Ishikawa (cell line): ENCODE data around the gene CLMN.

Experiments used
- CEBPB ChIP-seq: IDR thresholded peaks from 2 replicates; pipeline ENCODE4 v1.6.1; 2012
- CREB1 ChIP-seq: IDR thresholded peaks from 2 replicates; pipeline ENCODE4 v1.6.1; 2012; ENCODE audit warnings: low read depth
- EGR1 ChIP-seq: IDR thresholded peaks from 2 replicates; pipeline ENCODE4 v1.6.1; 2012
- EP300 ChIP-seq: IDR thresholded peaks from 2 replicates; pipeline ENCODE4 v1.6.1; 2012; ENCODE audit warnings: borderline replicate concordance
- FOXM1 ChIP-seq: IDR thresholded peaks from 2 replicates; pipeline ENCODE4 v1.6.1; 2012; ENCODE audit warnings: low read depth, borderline replicate concordance
- MAX ChIP-seq: IDR thresholded peaks from 2 replicates; pipeline ENCODE4 v1.6.1; 2012
- NFIC ChIP-seq: IDR thresholded peaks from 2 replicates; pipeline ENCODE4 v1.6.1; 2012
- RAD21 ChIP-seq: IDR thresholded peaks from 2 replicates; pipeline ENCODE4 v1.6.1; 2012; ENCODE audit warnings: low read depth
- TAF1 ChIP-seq: IDR thresholded peaks from 2 replicates; pipeline ENCODE4 v1.6.1; 2012; ENCODE audit warnings: low read depth, mild to moderate bottlenecking
- TCF12 ChIP-seq: IDR thresholded peaks from 2 replicates; pipeline ENCODE4 v1.6.1; 2012; ENCODE audit warnings: low read depth
- TEAD4 ChIP-seq: IDR thresholded peaks from 2 replicates; pipeline ENCODE4 v1.6.1; 2012
- YY1 ChIP-seq: IDR thresholded peaks from 2 replicates; pipeline ENCODE4 v1.6.1; 2012; ENCODE audit warnings: low read depth
- ZBTB7A ChIP-seq: IDR thresholded peaks from 2 replicates; pipeline ENCODE4 v1.6.1; 2012; ENCODE audit warnings: low read depth
- TF ChIP-seq, protein P1 (sequence below): IDR thresholded peaks from 2 replicates; pipeline ENCODE4 v1.6.1; 2012
- TF ChIP-seq, protein P2 (sequence below): IDR thresholded peaks from 2 replicates; pipeline ENCODE4 v1.6.1; 2012; ENCODE audit warnings: low read depth, mild to moderate bottlenecking

Gene CLMN

DNA sequence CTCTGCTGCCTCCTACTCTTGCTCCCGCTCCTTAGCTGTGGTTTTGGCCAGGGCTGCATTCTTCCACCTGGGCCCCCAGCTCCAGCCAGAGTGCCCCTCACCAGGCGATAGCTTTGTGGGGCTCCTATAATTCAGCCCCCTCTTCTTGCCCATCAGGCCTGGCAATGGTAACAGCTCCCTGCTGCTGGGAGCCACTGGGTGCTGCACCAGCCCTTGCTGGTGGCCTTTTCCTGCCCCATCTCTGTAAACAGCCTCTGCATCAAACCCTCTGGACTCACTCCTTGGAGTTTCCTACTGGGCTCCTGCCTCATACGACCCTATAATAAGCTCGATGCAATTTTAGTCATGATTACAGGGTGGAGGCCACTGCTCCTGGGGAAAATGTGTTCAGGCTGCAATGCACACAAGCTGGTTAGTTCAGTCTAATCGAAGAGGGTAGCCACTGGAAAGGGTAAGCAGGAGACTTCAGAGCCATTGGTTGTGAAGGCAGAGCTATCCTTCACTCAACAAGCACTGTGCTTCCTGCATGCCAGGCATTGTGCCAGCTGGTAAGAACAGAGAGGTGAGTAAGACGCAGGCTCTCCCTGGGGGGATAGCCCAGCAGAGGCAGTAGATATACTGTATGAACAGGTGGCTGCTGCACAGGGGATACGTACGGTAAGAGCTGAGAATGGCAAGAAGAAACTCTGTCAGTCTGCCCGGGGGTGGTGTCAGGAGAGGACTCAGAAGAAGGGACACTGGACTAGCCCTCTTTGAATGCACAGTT, 24.7 kb downstream of the CLMN start:
- no peak for TF ChIP-seq EGR1
- 0 out of 2 replicates have a peak, but pooled peaks have one; percentile 24 for TF ChIP-seq NFIC

DNA sequence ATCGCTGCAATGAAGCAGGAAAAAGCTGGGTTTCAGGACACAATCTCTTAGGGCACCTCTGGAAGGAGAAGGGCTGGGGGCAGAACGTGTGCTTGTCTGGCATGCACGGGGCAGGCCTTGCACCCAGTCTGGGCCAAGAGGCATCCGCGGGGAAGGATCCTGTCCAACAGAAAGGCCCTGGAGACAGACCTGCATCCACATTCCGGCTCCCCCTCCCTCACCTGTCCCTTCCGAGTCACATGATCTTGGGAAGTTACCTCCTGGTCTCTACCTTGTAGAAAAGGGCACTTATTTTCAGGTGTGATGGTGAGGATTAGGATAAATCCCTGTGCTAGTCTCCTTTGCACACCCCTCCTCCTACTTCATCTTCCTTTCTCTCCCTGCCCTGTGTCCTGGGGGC, 25.4 kb downstream of the CLMN start:
- TF ChIP-seq CREB1 (no peak), TEAD4 (no peak), FOXM1 (no peak), CEBPB (no peak), YY1 (no peak), EP300 (no peak), TCF12 (no peak), MAX (no peak), RAD21 (no peak), EGR1 (no peak), TAF1 (no peak), NFIC (no peak)
- TF ChIP-seq, protein P1, sequence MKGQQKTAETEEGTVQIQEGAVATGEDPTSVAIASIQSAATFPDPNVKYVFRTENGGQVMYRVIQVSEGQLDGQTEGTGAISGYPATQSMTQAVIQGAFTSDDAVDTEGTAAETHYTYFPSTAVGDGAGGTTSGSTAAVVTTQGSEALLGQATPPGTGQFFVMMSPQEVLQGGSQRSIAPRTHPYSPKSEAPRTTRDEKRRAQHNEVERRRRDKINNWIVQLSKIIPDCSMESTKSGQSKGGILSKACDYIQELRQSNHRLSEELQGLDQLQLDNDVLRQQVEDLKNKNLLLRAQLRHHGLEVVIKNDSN: no peak
- TF ChIP-seq, protein P2, sequence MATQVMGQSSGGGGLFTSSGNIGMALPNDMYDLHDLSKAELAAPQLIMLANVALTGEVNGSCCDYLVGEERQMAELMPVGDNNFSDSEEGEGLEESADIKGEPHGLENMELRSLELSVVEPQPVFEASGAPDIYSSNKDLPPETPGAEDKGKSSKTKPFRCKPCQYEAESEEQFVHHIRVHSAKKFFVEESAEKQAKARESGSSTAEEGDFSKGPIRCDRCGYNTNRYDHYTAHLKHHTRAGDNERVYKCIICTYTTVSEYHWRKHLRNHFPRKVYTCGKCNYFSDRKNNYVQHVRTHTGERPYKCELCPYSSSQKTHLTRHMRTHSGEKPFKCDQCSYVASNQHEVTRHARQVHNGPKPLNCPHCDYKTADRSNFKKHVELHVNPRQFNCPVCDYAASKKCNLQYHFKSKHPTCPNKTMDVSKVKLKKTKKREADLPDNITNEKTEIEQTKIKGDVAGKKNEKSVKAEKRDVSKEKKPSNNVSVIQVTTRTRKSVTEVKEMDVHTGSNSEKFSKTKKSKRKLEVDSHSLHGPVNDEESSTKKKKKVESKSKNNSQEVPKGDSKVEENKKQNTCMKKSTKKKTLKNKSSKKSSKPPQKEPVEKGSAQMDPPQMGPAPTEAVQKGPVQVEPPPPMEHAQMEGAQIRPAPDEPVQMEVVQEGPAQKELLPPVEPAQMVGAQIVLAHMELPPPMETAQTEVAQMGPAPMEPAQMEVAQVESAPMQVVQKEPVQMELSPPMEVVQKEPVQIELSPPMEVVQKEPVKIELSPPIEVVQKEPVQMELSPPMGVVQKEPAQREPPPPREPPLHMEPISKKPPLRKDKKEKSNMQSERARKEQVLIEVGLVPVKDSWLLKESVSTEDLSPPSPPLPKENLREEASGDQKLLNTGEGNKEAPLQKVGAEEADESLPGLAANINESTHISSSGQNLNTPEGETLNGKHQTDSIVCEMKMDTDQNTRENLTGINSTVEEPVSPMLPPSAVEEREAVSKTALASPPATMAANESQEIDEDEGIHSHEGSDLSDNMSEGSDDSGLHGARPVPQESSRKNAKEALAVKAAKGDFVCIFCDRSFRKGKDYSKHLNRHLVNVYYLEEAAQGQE: no peak

GRCh38 chr14:95293449-95293848, 26.3 kb downstream of the CLMN start:
- TF ChIP-seq RAD21: no peak
- TF ChIP-seq, protein P2: no peak
- TF ChIP-seq ZBTB7A: no peak
- TF ChIP-seq TAF1: no peak
- TF ChIP-seq FOXM1: no peak
- TF ChIP-seq NFIC: no peak

DNA sequence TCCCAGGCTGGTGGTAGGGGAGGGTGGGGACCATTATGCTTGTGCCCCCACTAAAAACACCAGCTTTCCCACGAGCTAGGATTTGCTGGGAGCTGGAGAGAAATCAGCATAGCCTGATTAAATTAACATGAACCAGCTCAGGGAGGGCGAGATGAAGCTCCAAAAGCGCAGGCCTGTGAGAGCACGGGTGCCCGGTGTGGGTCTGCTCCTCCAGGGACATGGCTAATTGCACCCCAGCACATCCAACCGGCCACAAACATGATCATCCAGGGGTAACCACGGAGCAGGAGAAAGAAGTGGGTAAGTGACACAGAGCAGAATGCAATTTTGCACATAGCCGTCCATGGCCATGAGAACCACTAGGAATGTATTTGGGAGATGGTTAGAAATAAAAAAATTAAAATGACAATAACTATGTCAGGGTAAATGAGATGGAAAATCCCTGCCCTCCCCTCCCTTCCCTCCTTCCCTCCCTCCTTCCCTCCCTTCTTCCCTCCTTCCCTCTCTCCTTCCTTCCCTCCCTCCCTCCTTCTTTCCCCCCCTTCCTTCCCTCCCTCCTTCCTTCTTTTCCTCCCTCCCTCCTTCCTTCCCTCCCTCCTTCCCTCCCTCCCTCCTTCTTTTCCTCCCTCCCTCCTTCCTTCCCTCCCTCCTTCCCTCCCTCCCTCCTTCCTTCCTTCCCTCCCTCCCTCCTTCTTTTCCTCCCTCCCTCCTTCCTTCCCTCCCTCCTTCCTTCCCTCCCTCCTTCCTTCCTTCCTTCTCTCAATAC, 26.9 kb downstream of the CLMN start:
- no peak for TF ChIP-seq NFIC
- no peak for TF ChIP-seq CREB1
- TF ChIP-seq TCF12: no peak
- TF ChIP-seq, protein P2: no peak
- TF ChIP-seq CEBPB: no peak
- TF ChIP-seq, protein P1: no peak
- no peak for TF ChIP-seq EGR1
- no peak for TF ChIP-seq FOXM1
- no peak for TF ChIP-seq EP300
- TF ChIP-seq MAX: no peak
- no peak for TF ChIP-seq ZBTB7A
- TF ChIP-seq RAD21: no peak
- no peak for TF ChIP-seq TEAD4
- no peak for TF ChIP-seq TAF1
- no peak for TF ChIP-seq YY1
